ENCODE data around the gene PTGFRN.

PTGFRN gene

DNA sequence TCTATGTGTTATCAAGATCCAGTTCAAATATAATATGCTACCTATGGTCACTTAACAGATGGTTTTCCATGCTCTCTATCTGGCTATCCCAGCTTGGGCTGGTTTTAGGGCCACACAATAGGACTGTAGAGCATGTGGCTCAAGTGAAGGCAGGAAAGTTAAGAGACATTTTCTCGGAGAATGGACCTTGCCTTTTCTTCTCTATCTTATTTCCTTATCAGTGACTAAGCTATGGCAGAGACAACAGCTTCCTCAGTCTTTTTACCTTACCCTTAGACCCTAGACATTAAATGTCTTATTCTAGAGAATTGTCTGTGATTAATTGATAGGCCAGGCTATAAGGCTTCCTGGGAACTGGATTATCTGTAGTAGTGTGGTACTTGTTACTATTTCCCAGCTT, 120.0 kb downstream of the PTGFRN start:
- ChIA-PET CTCF (no interaction called here), POLR2A (no interaction called here)
- TF ChIP-seq, protein P1, sequence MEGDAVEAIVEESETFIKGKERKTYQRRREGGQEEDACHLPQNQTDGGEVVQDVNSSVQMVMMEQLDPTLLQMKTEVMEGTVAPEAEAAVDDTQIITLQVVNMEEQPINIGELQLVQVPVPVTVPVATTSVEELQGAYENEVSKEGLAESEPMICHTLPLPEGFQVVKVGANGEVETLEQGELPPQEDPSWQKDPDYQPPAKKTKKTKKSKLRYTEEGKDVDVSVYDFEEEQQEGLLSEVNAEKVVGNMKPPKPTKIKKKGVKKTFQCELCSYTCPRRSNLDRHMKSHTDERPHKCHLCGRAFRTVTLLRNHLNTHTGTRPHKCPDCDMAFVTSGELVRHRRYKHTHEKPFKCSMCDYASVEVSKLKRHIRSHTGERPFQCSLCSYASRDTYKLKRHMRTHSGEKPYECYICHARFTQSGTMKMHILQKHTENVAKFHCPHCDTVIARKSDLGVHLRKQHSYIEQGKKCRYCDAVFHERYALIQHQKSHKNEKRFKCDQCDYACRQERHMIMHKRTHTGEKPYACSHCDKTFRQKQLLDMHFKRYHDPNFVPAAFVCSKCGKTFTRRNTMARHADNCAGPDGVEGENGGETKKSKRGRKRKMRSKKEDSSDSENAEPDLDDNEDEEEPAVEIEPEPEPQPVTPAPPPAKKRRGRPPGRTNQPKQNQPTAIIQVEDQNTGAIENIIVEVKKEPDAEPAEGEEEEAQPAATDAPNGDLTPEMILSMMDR (IDR thresholded peaks at IDR 0.05; ENCODE audit: insufficient read depth, low read length, missing control alignments) = no peak
- no peak for DNase-seq (ENCODE audit: low read depth, low spot score)
- H3K4me3 ChIP-seq (ENCODE audit: low read depth, low read length) = no peak overlapping the region

GRCh38 chr1:117030271-117030877, 120.7 kb downstream of the PTGFRN start:
- no peak overlapping the region for H3K4me3 ChIP-seq (ENCODE audit: low read depth, low read length)
- TF ChIP-seq, protein P1 (IDR thresholded peaks at IDR 0.05; ENCODE audit: insufficient read depth, low read length, missing control alignments) = no peak
- CTCF ChIA-PET = no interaction called here
- DNase-seq (ENCODE audit: low read depth, low spot score) = no peak
- POLR2A ChIA-PET = no interaction called here

- no peak overlapping the region for H3K4me3 ChIP-seq (ENCODE audit: low read depth, low read length)
- DNase-seq (ENCODE audit: low read depth, low spot score) = no peak
- TF ChIP-seq, protein P1 (IDR thresholded peaks at IDR 0.05; ENCODE audit: insufficient read depth, low read length, missing control alignments) = no peak
- ChIA-PET POLR2A (no interaction called here), CTCF (interaction anchor here (0.7 kb wide), 2 partner anchors 13 to 294 kb away, joined by 3 read pairs; no protein-coding TSS in a partner anchor)
Measured at GRCh38 chr1:117032266-117032665, 122.5 kb downstream of the PTGFRN start.

DNA sequence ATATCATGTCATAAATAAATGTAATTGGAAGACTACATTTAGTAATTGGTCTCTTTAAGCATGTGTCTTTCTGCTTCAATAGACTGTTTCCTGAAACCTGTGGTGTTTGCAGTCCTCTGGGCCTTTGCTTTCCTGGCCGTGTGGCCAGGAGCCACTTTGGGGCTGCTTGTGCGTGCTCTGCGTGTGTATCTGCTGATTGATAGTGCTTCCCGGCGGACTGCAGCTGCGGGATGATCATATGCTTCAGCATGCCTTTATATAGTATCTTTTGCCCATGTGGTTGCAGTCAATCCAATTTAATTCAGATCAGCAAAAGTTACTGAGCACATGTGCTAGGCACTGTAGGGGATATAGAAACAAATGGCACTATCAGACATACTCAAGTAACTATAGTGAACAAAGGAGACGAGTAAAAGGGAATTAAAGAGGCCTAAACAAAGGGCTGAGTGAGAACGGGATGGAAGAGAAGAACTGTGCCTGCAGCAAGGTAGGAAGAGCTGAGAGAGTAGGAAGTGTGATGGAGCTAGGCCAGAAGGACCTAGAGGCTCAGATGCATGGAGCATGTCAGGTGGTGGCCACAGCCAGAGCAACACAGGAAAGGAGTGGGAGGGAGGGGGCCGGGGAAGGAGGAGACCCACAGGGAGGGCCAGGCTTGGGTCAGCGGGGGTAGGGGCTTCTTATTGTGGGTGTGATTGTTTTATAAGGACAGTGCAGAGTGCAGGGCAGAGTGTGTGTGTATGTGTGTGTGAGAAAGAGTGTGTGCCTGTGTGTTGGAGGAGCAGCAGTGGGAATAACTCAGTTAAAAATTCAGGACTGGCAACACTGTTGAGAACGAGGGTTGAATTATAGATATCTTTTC, 123.2 kb downstream of the PTGFRN start:
- POLR2A ChIA-PET = no interaction called here
- TF ChIP-seq, protein P1 (IDR thresholded peaks at IDR 0.05; ENCODE audit: insufficient read depth, low read length, missing control alignments) = no peak
- no peak for DNase-seq (ENCODE audit: low read depth, low spot score)
- CTCF ChIA-PET = interaction anchor here (0.7 kb wide), 2 partner anchors 13 to 294 kb away, joined by 3 read pairs; no protein-coding TSS in a partner anchor
- no peak overlapping the region for H3K4me3 ChIP-seq (ENCODE audit: low read depth, low read length)

DNA sequence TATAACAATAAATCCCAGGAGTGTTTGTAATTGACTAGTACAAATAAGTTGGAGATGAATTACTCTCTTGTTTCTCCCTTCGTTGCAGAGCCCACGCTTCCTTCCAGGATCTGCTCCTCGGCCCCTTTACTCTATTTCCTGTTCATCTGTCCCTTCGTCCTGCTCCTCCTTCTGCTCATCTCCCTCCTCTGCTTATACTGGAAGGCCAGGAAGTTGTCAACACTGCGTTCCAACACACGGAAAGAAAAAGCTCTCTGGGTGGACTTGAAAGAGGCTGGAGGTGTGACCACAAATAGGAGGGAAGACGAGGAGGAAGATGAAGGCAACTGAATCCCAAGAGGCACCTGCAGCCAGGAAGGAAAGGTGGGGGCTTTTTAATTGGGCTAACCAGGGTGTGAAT, 124.1 kb downstream of the PTGFRN start:
- no peak for DNase-seq (ENCODE audit: low read depth, low spot score)
- ChIA-PET CTCF (no interaction called here), POLR2A (no interaction called here)
- H3K4me3 ChIP-seq (ENCODE audit: low read depth, low read length) = no peak overlapping the region
- TF ChIP-seq, protein P1 (IDR thresholded peaks at IDR 0.05; ENCODE audit: insufficient read depth, low read length, missing control alignments) = no peak

DNA sequence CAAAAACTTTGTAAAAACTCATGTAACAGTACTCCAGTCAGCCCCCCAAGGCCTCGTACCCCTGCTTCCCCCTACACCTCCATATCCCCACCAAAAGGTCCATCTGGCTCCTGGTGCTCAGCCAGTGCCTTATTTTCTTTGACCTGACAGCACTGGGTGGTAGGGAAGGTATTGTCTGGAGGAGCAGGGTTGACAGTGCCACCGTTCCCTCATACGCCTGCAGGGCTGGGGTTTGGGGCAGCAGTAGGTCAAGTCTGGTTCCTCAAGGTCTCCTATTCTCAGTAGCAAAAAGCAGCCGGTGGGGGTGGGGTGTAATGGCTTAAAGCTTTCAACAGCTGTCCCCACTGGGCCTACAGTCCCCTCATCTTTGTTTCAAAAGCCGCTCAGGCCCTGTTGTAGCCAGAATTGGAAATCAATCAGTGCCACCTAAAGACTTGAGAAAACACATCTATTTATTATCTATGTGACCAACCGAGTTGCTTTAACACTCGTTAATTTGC, 125.1 kb downstream of the PTGFRN start:
- TF ChIP-seq, protein P1 (IDR thresholded peaks at IDR 0.05; ENCODE audit: insufficient read depth, low read length, missing control alignments) = no peak
- H3K4me3 ChIP-seq (ENCODE audit: low read depth, low read length) = no peak overlapping the region
- ChIA-PET POLR2A (no interaction called here), CTCF (no interaction called here)
- DNase-seq (ENCODE audit: low read depth, low spot score) = no peak

Data from AG04449 (cell line).